ENCODE data around the gene AKIP1. TPM values are rescaled to one million over a fixed set of nuclear protein-coding genes. Genes with fewer than 3 reads are reported as not detected.

Gene AKIP1
- total and polyA plus RNA-seq, 9 of the 15 experiments (the other 6 are each of a cell fraction or from before 2014, with no cell fraction given): 9.0 to 52.6 (median 36.2) TPM

DNA sequence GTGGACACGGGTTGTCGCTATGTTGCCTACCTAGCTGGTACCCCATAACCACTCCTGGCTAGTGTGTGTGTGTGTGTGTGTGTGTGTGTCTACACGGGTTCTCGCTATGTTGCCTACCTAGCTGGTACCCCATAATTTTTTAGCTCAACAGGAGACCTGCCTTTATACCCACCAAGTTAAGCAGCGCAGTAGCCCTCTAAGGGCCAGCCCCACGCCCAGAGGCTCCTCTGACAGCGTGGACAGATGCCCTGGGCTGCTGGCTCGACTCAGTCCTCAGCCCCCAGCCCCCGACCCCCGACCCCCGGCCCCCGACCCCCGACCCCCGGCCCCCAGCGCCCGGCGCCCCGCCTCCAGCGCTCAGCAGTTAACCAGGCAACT lies 351 bp upstream of the AKIP1 start:
- H3K79me2 ChIP-seq (ENCODE audit: control insufficient read depth, insufficient read depth, low read length): peaks cover 19% of the 10 kb centered on the region
- no peaks in the 10 kb centered on the region for H3K9me1 ChIP-seq (ENCODE audit: control insufficient read depth, insufficient read depth, low read length)
- ATAC-seq: peak; percentile 25
- in situ Hi-C loops (cut with MboI) (no loop called here), intact Hi-C loops (cut with micrococcal nuclease) (loop anchor here (5.0 kb wide), 2 partner anchors 152 to 227 kb away; no protein-coding TSS in a partner anchor)
- POLR2A ChIA-PET: interaction anchor here (1.0 kb wide), 1 partner anchor 13 kb away, joined by 3 read pairs; no protein-coding TSS in a partner anchor
- CTCF ChIA-PET (ENCODE audit: low intra/inter-chr PET ratio): no interaction called here
- H3K4me2 ChIP-seq (ENCODE audit: insufficient read depth, low read length): peak overlapping the region; percentile 81
- H3K4me3 ChIP-seq: peak overlapping the region; percentile 26
- peak overlapping the region; percentile 90 for H2AFZ ChIP-seq (ENCODE audit: low read depth, low read length)
- BruUV-seq (replicated peaks): no TSS peak
- H3K27ac ChIP-seq (ENCODE audit: extremely low read depth, low read depth, low read length): no peak overlapping the region; the same call in 2 of the 3 replicates
- H3K9ac ChIP-seq (ENCODE audit: insufficient read depth in 1 of 2, low read depth in 2 of 2, low read length in 2 of 2): peak overlapping the region; percentile 24 to 90; a peak in 2 of 4 replicates
- 0 out of 4 replicates have a peak, but pooled peaks of 1 of the 2 experiments have one; percentile 3 for TF ChIP-seq SIN3A (IDR thresholded peaks at IDR 0.05; ENCODE audit: borderline replicate concordance in 2 of 2, control insufficient read depth in 1 of 2, low read depth in 2 of 2, low read length in 2 of 2)
- TF ChIP-seq, protein P1, sequence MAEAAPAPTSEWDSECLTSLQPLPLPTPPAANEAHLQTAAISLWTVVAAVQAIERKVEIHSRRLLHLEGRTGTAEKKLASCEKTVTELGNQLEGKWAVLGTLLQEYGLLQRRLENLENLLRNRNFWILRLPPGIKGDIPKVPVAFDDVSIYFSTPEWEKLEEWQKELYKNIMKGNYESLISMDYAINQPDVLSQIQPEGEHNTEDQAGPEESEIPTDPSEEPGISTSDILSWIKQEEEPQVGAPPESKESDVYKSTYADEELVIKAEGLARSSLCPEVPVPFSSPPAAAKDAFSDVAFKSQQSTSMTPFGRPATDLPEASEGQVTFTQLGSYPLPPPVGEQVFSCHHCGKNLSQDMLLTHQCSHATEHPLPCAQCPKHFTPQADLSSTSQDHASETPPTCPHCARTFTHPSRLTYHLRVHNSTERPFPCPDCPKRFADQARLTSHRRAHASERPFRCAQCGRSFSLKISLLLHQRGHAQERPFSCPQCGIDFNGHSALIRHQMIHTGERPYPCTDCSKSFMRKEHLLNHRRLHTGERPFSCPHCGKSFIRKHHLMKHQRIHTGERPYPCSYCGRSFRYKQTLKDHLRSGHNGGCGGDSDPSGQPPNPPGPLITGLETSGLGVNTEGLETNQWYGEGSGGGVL (CRISPR knock-in tag; IDR thresholded peaks at IDR 0.05): no peak
- no peak for TF ChIP-seq NR2C2 (CRISPR knock-in tag; IDR thresholded peaks at IDR 0.05)
- peak; percentile 90 for TF ChIP-seq NR2C2 (tag; IDR thresholded peaks at IDR 0.05)
- H3K4me1 ChIP-seq (replicated peaks in 1 of 2; ENCODE audit: control insufficient read depth in 2 of 2, insufficient read depth in 2 of 2, low read length in 2 of 2): peaks cover 15 to 29% of the 10 kb centered on the region in 2 experiments
- no peak for DNase-seq (ENCODE audit: extremely low read depth in 1 of 4, low spot score in 3 of 4)
- peak; percentile 78 for FAIRE-seq
- no peaks in the 10 kb centered on the region for H3K27me3 ChIP-seq (ENCODE audit: control insufficient read depth in 2 of 2, insufficient read depth in 2 of 2, low read length in 2 of 2)
- no peaks in the 10 kb centered on the region for H4K20me1 ChIP-seq (replicated peaks; ENCODE audit: control insufficient read depth, insufficient read depth, low read length)
- H3K36me3 ChIP-seq (ENCODE audit: control insufficient read depth, insufficient read depth, low read length): peaks cover 11% of the 10 kb centered on the region
- H3K9me3 ChIP-seq (replicated peaks; ENCODE audit: control insufficient read depth, insufficient read depth, low read depth, low read length): no peaks in the 10 kb centered on the region; the same call in 1 of the 2 replicates
- 25% methylated on average over 4 of the region's 19 CpGs for WGBS (ENCODE audit: insufficient coverage, low coverage, missing lambda C conversion rate)
